Ectodermal cell (in vitro differentiated cells): ENCODE measurements around the gene THEMIS.

Experiments used
- H3K27ac ChIP-seq: 2 replicates; pipeline ENCODE4 v1.7.0; 2013; ENCODE audit warnings: mild to moderate bottlenecking, low read depth, low read length; ENCODE audit not compliant: insufficient read depth, poor library complexity, severe bottlenecking
- H3K27me3 ChIP-seq: 2 replicates; pipeline ENCODE4 v1.7.0; 2013; ENCODE audit warnings: mild to moderate bottlenecking, low read length; ENCODE audit not compliant: insufficient read depth, control insufficient read depth, poor library complexity, severe bottlenecking
- H3K36me3 ChIP-seq: one replicate; pipeline ENCODE4 v1.7.0; 2013; ENCODE audit warnings: low read length; ENCODE audit not compliant: control insufficient read depth, insufficient read depth
- H3K4me1 ChIP-seq: one replicate; pipeline ENCODE4 v1.7.0; 2013; ENCODE audit warnings: low read length; ENCODE audit not compliant: control insufficient read depth, insufficient read depth
- H3K4me3 ChIP-seq: 2 replicates; pipeline ENCODE4 v1.7.0; 2013; ENCODE audit warnings: low read depth, low read length, control low read depth; ENCODE audit not compliant: insufficient read depth
- H3K9me3 ChIP-seq: 2 replicates; pipeline ENCODE4 v1.7.0; 2013; ENCODE audit warnings: mild to moderate bottlenecking, low read length, moderate library complexity; ENCODE audit not compliant: control insufficient read depth
- WGBS, 2 experiments: methylation state at CpG; one replicate each; pipeline ENCODE4 v1.1.7; 2013; ENCODE audit warnings: missing lambda C conversion rate in 2 of 2; 5-methylcytosine and 5-hydroxymethylcytosine counted together

THEMIS gene

DNA sequence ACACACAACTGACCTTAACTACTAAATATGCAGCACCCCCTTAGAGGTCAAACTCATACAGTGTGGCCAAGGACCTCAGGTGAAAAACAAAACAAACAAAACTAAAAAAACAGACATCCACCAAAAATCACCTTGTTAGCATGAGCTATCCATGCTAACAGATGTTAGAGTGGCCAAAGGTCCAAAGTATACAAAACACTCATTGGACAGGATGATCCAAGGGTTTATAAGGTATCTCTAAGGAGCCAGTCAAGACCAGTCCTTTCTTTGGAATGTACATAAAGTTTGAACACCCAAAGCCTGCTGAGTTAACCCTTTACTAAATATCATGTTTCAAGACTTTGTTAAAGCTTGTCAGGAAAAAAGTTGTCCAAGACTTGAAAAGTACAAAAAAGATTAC, 35.8 kb downstream of the THEMIS start:
- H3K9me3 ChIP-seq = no peaks in the 10 kb centered on the region
- H3K27me3 ChIP-seq = no peaks in the 10 kb centered on the region
- H3K27ac ChIP-seq = no peak overlapping the region
- no peaks in the 10 kb centered on the region for H3K4me1 ChIP-seq
- no peaks in the 10 kb centered on the region for H3K36me3 ChIP-seq
- H3K4me3 ChIP-seq = no peak overlapping the region

DNA sequence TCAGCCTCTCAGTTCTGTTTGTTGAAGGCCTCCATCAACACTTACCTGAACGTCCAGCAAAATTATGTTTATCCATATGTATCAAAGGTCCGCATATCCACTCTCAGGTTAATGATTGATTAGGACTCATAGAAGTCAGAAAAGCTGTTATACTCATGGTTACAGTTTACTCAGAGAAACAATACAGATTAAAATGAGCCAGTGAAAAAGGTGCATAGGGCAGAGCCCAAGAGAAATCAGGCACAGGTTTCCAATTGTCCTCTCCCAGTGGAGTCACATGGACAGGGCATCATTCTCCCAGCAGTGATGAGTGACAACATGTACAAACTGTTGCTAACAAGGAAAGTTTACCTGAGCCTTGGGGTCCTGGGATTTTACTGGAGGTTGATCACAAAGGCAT, 36.2 kb downstream of the THEMIS start:
- no peaks in the 10 kb centered on the region for H3K27me3 ChIP-seq
- no peak overlapping the region for H3K4me3 ChIP-seq
- no peaks in the 10 kb centered on the region for H3K4me1 ChIP-seq
- H3K36me3 ChIP-seq = no peaks in the 10 kb centered on the region
- 89 to 98% methylated on average over 2 of the region's 2 CpGs for WGBS, 2 experiments
- H3K9me3 ChIP-seq = no peaks in the 10 kb centered on the region
- H3K27ac ChIP-seq = no peak overlapping the region

GRCh38 chr6:127860723-127861122, 40.1 kb downstream of the THEMIS start:
- Histone ChIP-seq H3K27ac (no peak overlapping the region), H3K4me1 (no peaks in the 10 kb centered on the region), H3K9me3 (no peaks in the 10 kb centered on the region), H3K4me3 (no peak overlapping the region), H3K36me3 (no peaks in the 10 kb centered on the region), H3K27me3 (no peaks in the 10 kb centered on the region)
- WGBS, 2 experiments = 100% methylated on average over 2 of the region's 2 CpGs; no CpG with 5 or more reads in 1 of the 2 experiments

GRCh38 chr6:127859956-127860355, 40.9 kb downstream of the THEMIS start:
- Histone ChIP-seq H3K4me1 (no peaks in the 10 kb centered on the region), H3K27me3 (no peaks in the 10 kb centered on the region), H3K27ac (no peak overlapping the region), H3K4me3 (no peak overlapping the region), H3K9me3 (no peaks in the 10 kb centered on the region), H3K36me3 (no peaks in the 10 kb centered on the region)
- 89 to 92% methylated on average over 2 of the region's 2 CpGs for WGBS, 2 experiments

DNA sequence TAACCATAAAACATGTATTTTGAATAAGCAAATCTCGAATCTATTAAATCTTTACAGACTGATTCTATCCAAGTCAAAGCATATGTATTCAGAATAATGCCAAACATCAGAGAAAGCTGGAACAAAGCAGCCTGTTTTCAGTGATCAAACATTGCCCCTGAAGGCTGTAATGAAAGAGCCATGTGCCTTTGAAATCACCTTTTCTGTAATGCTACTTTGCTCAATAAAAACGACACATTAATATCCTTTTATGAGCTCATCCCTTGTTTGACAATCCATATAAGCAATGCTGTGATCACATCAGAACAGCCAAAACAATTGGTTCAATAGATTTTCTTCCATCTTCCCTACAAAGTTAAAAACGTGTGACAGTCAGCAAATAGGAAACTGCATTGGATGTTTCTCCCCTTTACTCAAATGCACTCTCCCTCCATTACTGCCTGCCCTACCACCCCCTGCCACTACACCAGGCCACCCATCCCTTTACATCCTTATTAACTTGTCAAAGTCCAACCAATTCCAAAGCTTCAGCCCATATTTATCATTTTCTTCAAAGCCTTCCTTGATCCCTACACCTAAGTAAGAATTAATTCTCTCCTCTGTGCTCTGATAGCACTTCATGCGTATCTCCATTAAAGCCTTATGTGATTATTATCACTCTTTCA, 42.0 kb downstream of the THEMIS start:
- Histone ChIP-seq H3K4me1 (no peaks in the 10 kb centered on the region), H3K27ac (no peak overlapping the region), H3K4me3 (no peak overlapping the region), H3K27me3 (no peaks in the 10 kb centered on the region), H3K9me3 (no peaks in the 10 kb centered on the region), H3K36me3 (no peaks in the 10 kb centered on the region)
- 80 to 83% methylated on average over 3 of the region's 4 CpGs for WGBS, 2 experiments

GRCh38 chr6:127857051-127857637, 43.7 kb downstream of the THEMIS start:
- Histone ChIP-seq H3K27me3 (no peaks in the 10 kb centered on the region), H3K36me3 (no peaks in the 10 kb centered on the region), H3K9me3 (no peaks in the 10 kb centered on the region), H3K27ac (no peak overlapping the region), H3K4me1 (no peaks in the 10 kb centered on the region), H3K4me3 (no peak overlapping the region)
- whole genome bisulfite sequencing, 2 experiments = 100% methylated on average over 1 of the region's 1 CpG

DNA sequence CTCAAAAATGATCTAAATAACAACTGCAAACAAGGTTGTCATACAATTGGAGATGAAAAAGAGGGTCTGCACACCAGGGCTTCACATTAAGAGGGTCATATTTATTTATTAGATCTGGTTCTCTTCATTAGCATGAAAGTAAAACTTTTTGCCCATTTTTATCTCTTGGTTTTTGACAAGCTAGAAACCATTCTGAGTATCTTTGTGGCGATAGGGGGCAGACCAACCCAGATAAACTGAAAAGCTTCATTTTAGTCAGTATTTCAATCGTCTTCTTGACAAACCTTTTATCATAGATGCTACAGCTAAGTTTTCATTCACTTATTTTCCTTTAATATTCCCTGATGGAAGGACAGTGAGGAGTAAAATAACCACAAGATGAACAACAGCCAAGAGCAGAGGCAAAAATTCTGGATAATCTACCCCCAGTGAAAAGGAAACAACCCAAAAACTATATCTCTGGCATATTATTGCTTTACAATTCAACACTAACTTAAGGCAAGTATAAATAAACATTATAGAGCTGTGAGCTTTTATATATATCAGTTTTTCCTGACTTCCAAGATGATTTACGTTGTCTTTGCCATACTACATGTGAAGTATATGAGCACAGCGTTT, 45.2 kb downstream of the THEMIS start:
- WGBS, 2 experiments = 40 to 41% methylated on average over 2 to 4 of the region's 4 CpGs
- Histone ChIP-seq H3K4me1 (no peaks in the 10 kb centered on the region), H3K9me3 (no peaks in the 10 kb centered on the region), H3K27me3 (no peaks in the 10 kb centered on the region), H3K27ac (no peak overlapping the region), H3K36me3 (no peaks in the 10 kb centered on the region), H3K4me3 (no peak overlapping the region)

- no peaks in the 10 kb centered on the region for H3K27me3 ChIP-seq
- H3K27ac ChIP-seq = no peak overlapping the region
- no peaks in the 10 kb centered on the region for H3K9me3 ChIP-seq
- H3K4me3 ChIP-seq = no peak overlapping the region
- no peaks in the 10 kb centered on the region for H3K36me3 ChIP-seq
- H3K4me1 ChIP-seq = no peaks in the 10 kb centered on the region
- 96 to 100% methylated on average over 1 of the region's 1 CpG for whole genome bisulfite sequencing, 2 experiments
These were observed 46.8 kb downstream of the THEMIS start for GRCh38 chr6:127854009-127854408.

DNA sequence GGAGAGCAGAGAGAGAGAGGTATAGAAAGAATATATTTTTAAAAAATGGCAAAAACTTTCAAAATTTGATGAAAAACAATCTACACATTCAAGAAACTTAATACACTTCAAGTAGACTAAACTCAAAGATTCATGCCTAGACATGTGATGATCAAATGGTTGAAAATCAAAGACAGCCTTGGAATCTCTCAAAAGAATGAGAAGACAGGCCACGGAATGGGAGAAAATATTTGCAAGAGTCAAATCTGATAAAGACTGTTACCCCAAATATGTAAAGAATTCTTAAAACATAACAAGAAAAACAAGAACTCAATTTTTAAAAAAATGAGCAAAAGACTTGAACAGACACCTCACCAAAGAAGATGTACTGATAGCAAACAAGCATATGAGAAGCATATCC, 49.7 kb downstream of the THEMIS start:
- Histone ChIP-seq H3K4me1 (no peaks in the 10 kb centered on the region), H3K4me3 (no peak overlapping the region), H3K9me3 (no peaks in the 10 kb centered on the region), H3K36me3 (no peaks in the 10 kb centered on the region), H3K27me3 (no peaks in the 10 kb centered on the region), H3K27ac (no peak overlapping the region)
- 100% methylated on average over 1 of the region's 1 CpG for WGBS, 2 experiments

DNA sequence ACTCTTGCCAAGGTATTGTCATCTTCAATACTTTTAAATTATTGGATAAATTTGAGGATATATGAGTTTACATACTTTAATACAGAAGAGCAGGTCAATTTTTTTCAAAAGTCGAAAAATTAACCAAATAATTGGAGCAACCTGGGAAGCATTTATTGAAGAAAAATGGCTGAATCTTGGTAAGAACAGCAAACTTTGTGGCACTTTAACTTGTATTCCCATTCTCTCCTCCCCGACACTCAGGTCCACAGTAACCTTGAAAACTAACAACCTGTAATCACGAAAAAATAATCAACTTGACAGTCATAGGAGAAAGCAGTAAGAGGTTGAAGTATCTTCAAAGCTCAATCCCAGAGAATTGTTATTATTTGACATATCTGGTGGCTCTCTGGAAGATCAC, 55.6 kb downstream of the THEMIS start:
- Histone ChIP-seq H3K27me3 (no peaks in the 10 kb centered on the region), H3K4me3 (no peak overlapping the region), H3K4me1 (no peaks in the 10 kb centered on the region), H3K9me3 (no peaks in the 10 kb centered on the region), H3K27ac (no peak overlapping the region), H3K36me3 (no peaks in the 10 kb centered on the region)
- 87 to 96% methylated on average over 2 to 3 of the region's 3 CpGs for WGBS, 2 experiments
